ENCODE results near the gene CAAP1.

- TF ChIP-seq CTCF (IDR thresholded peaks at IDR 0.05 in 4 of 5, conservative IDR thresholded peaks at IDR 0.05 in 1 of 5) (no peak), POLR2A (IDR thresholded peaks at IDR 0.05) (no peak)
These were observed 10.4 kb downstream of the CAAP1 start for GRCh38 chr9:26882154-26882553.

All from gastrocnemius medialis (tissue), 4 donors.